ENCODE results near the gene CTSW.

GRCh38 chr11:65855927-65856363 lies 23.7 kb upstream of the CTSW start:
- TF ChIP-seq POLR2A (IDR thresholded peaks at IDR 0.05; ENCODE audit: low read length) (no peak), MAFK (IDR thresholded peaks at IDR 0.05; ENCODE audit: partially characterized antibody) (no peak), MAX (IDR thresholded peaks at IDR 0.05) (no peak), CTCF (IDR thresholded peaks at IDR 0.05) (no peak), BHLHE40 (IDR thresholded peaks at IDR 0.05; ENCODE audit: low read depth, low read length) (no peak), FOSL2 (IDR thresholded peaks at IDR 0.05) (no peak), FOSL2 (CRISPR knock-in tag; IDR thresholded peaks at IDR 0.05) (no peak), CHD4 (IDR thresholded peaks at IDR 0.05; ENCODE audit: borderline replicate concordance) (no peak), RFX5 (IDR thresholded peaks at IDR 0.05) (no peak), BCL3 (IDR thresholded peaks at IDR 0.05) (no peak), EHMT2 (IDR thresholded peaks at IDR 0.05; ENCODE audit: low read depth) (no peak), RAD21 (conservative IDR thresholded peaks at IDR 0.05 in 1 of 2, IDR thresholded peaks at IDR 0.05 in 1 of 2) (no peak), CBX8 (IDR thresholded peaks at IDR 0.05) (no peak), CEBPB (IDR thresholded peaks at IDR 0.05) (no peak), JUNB (IDR thresholded peaks at IDR 0.05) (no peak)
